Forelimb muscle (tissue), 1 donor: ENCODE results near the gene SPRR1A. TPM values are rescaled to one million over a fixed set of nuclear protein-coding genes. Genes with fewer than 3 reads are reported as not detected.

ENCODE experiments used
- DNase-seq: peaks from one replicate; pipeline ENCODE4 v3.0.0-alpha.2; 2013; ENCODE audit warnings: low read depth
- polyA plus RNA-seq: library from polyadenylated mRNA; unstranded; fragments of 120-200 nt; gene quantifications from one replicate; pipeline ENCODE4 v1.2.1, GENCODE V29; 2013; ENCODE audit not compliant: insufficient read length

SPRR1A gene
- polyA plus RNA-seq, 1 donor, result not detected

- no peak for DNase-seq
Measured at GRCh38 chr1:153028766-153029165, 44.9 kb downstream of the SPRR1A start.

DNA sequence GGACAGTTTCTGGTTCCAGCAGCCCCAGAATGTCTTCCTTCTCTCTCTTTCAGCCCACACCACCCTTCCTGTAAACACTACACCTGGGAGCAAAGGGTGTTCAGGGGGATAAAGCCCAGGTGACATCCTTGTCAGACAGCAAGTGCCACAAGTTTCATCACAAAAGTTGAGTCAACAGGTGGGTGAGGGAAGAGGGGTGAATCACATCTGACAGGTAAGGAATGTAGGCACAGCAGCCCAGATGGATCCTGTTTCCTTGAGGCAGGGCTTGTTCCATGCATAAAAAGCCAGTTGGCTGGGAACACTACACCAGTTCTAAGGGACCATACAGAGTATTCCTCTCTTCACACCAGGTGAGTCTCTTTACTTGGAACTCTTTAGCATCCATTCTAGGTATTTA, 47.0 kb downstream of the SPRR1A start, which contains the start of gene SPRR1B:
Gene SPRR1B, plus strand, starts transcription at position 309 of the 400 bp plus-strand sequence. CDS start 1,143 bp downstream, outside the sequence.
- no peak for DNase-seq

GRCh38 chr1:153032073-153032472, 48.2 kb downstream of the SPRR1A start:
- DNase-seq, result no peak

- DNase-seq, result no peak
Measured at GRCh38 chr1:153032677-153033308, 48.9 kb downstream of the SPRR1A start.

DNA sequence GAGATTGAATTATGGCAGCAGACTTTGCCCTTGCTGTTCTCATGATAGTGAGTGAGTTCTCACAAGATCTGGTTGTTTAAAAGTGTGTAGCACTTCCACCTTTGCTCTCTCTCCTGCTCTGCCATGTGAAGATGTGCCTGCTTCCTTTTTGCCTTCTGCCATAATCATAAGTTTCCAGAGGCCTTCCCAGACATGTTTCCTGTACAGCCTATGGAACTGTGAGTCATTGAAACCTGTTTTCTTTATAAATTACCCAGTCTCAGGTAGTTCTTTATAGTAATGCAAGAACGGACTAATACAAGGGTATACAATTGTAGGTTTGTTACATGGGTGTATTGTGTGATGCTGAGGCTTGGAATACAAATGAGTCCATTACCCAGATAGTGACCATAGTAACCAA, 51.3 kb downstream of the SPRR1A start:
- no peak for DNase-seq

Other genes with a start within 250 kb of the SPRR1A start
- not detected for gene KPRP, start 226.1 kb upstream of the SPRR1A start, polyA plus RNA-seq
- not detected for gene LCE1F, start 208.9 kb upstream of the SPRR1A start, polyA plus RNA-seq
- not detected for gene LCE1E, start 197.8 kb upstream of the SPRR1A start, polyA plus RNA-seq
- not detected for gene LCE1D, start 187.4 kb upstream of the SPRR1A start, polyA plus RNA-seq
- gene LCE1C, start 177.4 kb upstream of the SPRR1A start, polyA plus RNA-seq, result not detected
- not detected for gene LCE1B, start 172.1 kb upstream of the SPRR1A start, polyA plus RNA-seq
- gene LCE1A, start 156.6 kb upstream of the SPRR1A start, polyA plus RNA-seq, result not detected
- not detected for gene LCE6A, start 141.2 kb upstream of the SPRR1A start, polyA plus RNA-seq
- gene LCE7A, start 124.1 kb upstream of the SPRR1A start, polyA plus RNA-seq, result not detected
- not detected for gene SMCP, start 105.8 kb upstream of the SPRR1A start, polyA plus RNA-seq
- gene IVL, start 75.5 kb upstream of the SPRR1A start, polyA plus RNA-seq, result not detected
- gene SPRR5, start 36.9 kb upstream of the SPRR1A start, polyA plus RNA-seq, result not detected
- gene SPRR4, start 13.4 kb upstream of the SPRR1A start, polyA plus RNA-seq, result not detected
- gene SPRR3, start 17.7 kb downstream of the SPRR1A start, polyA plus RNA-seq, result not detected
- gene SPRR1B, start 47.1 kb downstream of the SPRR1A start, polyA plus RNA-seq, result not detected
- not detected for gene SPRR2D, start 57.0 kb downstream of the SPRR1A start, polyA plus RNA-seq
- gene SPRR2A, start 73.4 kb downstream of the SPRR1A start, polyA plus RNA-seq, result not detected
- not detected for gene SPRR2B, start 87.5 kb downstream of the SPRR1A start, polyA plus RNA-seq
- gene SPRR2E, start 110.4 kb downstream of the SPRR1A start, polyA plus RNA-seq, result not detected
- not detected for gene SPRR2F, start 129.4 kb downstream of the SPRR1A start, polyA plus RNA-seq
- gene SPRR2G, start 166.8 kb downstream of the SPRR1A start, polyA plus RNA-seq, result not detected
- not detected for gene LELP1, start 219.3 kb downstream of the SPRR1A start, polyA plus RNA-seq
- not detected for gene PRR9, start 233.5 kb downstream of the SPRR1A start, polyA plus RNA-seq